HCT116 (cell line): Measurements from ENCODE around the gene PPP2R5D. TPM values are rescaled to one million over a fixed set of nuclear protein-coding genes. Genes with fewer than 3 reads are reported as not detected.

Source experiments
- ATAC-seq: fragments of 200-7000 bp; cut with Tn5 transposase; 2 replicates; pipeline ENCODE4 v1.9.1; 2020; ENCODE audit warnings: mild to moderate bottlenecking, moderate library complexity
- BruUV-seq: library from RNA; stranded (reverse); fragments of 400-500 nt; replicated peaks from 2 replicates; lab custom pipeline; 2021; lab: Mats Ljungman, UMichigan
- CTCF ChIA-PET: fragments of 300-600 bp; sonication (Branson Sonifier 250); formaldehyde crosslinking; loops from one replicate; lab custom pipeline; 2021; ENCODE audit warnings: antibody characterized with exemption; lab: Charles Lee
- POLR2A ChIA-PET: fragments of 300-600, 350-600 bp; sonication (Branson Sonifier 250); formaldehyde crosslinking; loops from one replicate; lab custom pipeline; 2021; ENCODE audit warnings: antibody characterized with exemption; lab: Charles Lee
- RAD21 ChIA-PET, 2 experiments: fragments of 300-600 bp; sonication (Branson Sonifier 250); formaldehyde crosslinking; loops; one replicate each; lab custom pipeline; 2023; ENCODE audit warnings: low total read pairs in 2 of 2; ENCODE audit not compliant: uncharacterized antibody in 2 of 2, unreplicated experiment in 2 of 2, low non-redundant PET in 1 of 2; lab: Charles Lee
- DNase-seq: peaks from one replicate; pipeline ENCODE4 v3.0.0-alpha.2; 2010; ENCODE audit warnings: low read depth, low spot score
- H2AFZ ChIP-seq: fragments of 200-600 bp; shearing (Covaris generic), sonication (generic); 2 replicates; pipeline ENCODE4 v1.6.1; 2017; ENCODE audit warnings: low read depth, mixed run types, mixed read lengths, antibody characterized with exemption, low read length; ENCODE audit not compliant: poor library complexity, severe bottlenecking
- H3K27ac ChIP-seq: 2 replicates; pipeline ENCODE4 v1.5.1; 2012; ENCODE audit warnings: low read depth, low read length
- H3K27me3 ChIP-seq: fragments of 200-600 bp; sonication (generic); 2 replicates; pipeline ENCODE4 v1.6.1; 2016; ENCODE audit warnings: mixed run types, low read length, mixed read lengths; ENCODE audit not compliant: insufficient read depth
- H3K36me3 ChIP-seq, 2 experiments: fragments of 200-500 bp in 1 of 2; fragments of 200-600 bp in 1 of 2; sonication (Bioruptor generic) in 1 of 2; sonication (generic) in 1 of 2; 2 replicates each; pipeline versions ENCODE4 v1.5.1 to v1.6.1; 2014 to 2016; ENCODE audit warnings: low read length in 2 of 2, inconsistent platforms in 1 of 2, mixed read lengths in 1 of 2, mixed run types in 1 of 2; ENCODE audit not compliant: insufficient read depth in 2 of 2, control insufficient read depth in 1 of 2
- H3K4me1 ChIP-seq, 2 experiments: fragments of 200-600 bp in 1 of 2; sonication (generic) in 1 of 2; 2 replicates each; pipeline versions ENCODE4 v1.5.1 to v1.6.1; 2012 to 2017; ENCODE audit warnings: low read length in 2 of 2, inconsistent platforms in 1 of 2, mild to moderate bottlenecking in 1 of 2, mixed read lengths in 1 of 2, mixed run types in 1 of 2, moderate library complexity in 1 of 2; ENCODE audit not compliant: insufficient read depth in 2 of 2, control insufficient read depth in 1 of 2
- H3K4me2 ChIP-seq: fragments of 200-600 bp; sonication (generic); 2 replicates; pipeline ENCODE4 v1.6.1; 2017; ENCODE audit warnings: mixed run types, low read length, mixed read lengths
- H3K4me3 ChIP-seq, 2 experiments: fragments of 200-600 bp in 1 of 2; sonication (generic) in 1 of 2; replicated peaks in 1 of 2; 2 replicates each; pipeline ENCODE4 v1.5.1; 2011 to 2016; ENCODE audit warnings: low read length in 2 of 2, control low read depth in 1 of 2, low read depth in 1 of 2, mild to moderate bottlenecking in 1 of 2, mixed read lengths in 1 of 2, mixed run types in 1 of 2
- H3K79me2 ChIP-seq: fragments of 200-600 bp; sonication (generic); 2 replicates; pipeline ENCODE4 v1.6.1; 2017; ENCODE audit warnings: mild to moderate bottlenecking, mixed run types, low read length, moderate library complexity, mixed read lengths; ENCODE audit not compliant: insufficient read depth
- H3K9ac ChIP-seq: fragments of 200-600 bp; sonication (generic); 2 replicates; pipeline ENCODE4 v1.6.1; 2016; ENCODE audit warnings: low read length, mixed read lengths
- H3K9me2 ChIP-seq: fragments of 200-600 bp; sonication (generic), shearing (Covaris generic); 2 replicates; pipeline ENCODE4 v1.6.1; 2017; ENCODE audit warnings: mixed run types, mild to moderate bottlenecking, moderate library complexity; ENCODE audit not compliant: insufficient read depth
- H3K9me3 ChIP-seq, 2 experiments: fragments of 200-500 bp in 1 of 2; fragments of 200-600 bp in 1 of 2; sonication (Bioruptor generic) in 1 of 2; sonication (generic) in 1 of 2; 2 replicates each; pipeline ENCODE4 v1.6.1; 2014 to 2017; ENCODE audit warnings: low read length in 2 of 2, mixed read lengths in 2 of 2, inconsistent platforms in 1 of 2, low read depth in 1 of 2, mild to moderate bottlenecking in 1 of 2, mixed run types in 1 of 2, moderate library complexity in 1 of 2; ENCODE audit not compliant: control insufficient read depth in 1 of 2, insufficient read depth in 1 of 2
- H4K20me1 ChIP-seq: fragments of 200-600 bp; sonication (generic), shearing (Covaris generic); 2 replicates; pipeline ENCODE4 v1.6.1; 2017; ENCODE audit warnings: mixed run types, mild to moderate bottlenecking, moderate library complexity; ENCODE audit not compliant: insufficient read depth
- CEBPB ChIP-seq: IDR thresholded peaks from 2 replicates; pipeline ENCODE4 v1.6.1; 2012; ENCODE audit warnings: low read depth
- EGR1 ChIP-seq: IDR thresholded peaks from 2 replicates; pipeline ENCODE4 v1.6.1; 2012; ENCODE audit warnings: low read depth
- ELF1 ChIP-seq: IDR thresholded peaks from 2 replicates; pipeline ENCODE4 v1.6.1; 2012; ENCODE audit warnings: low read depth, borderline replicate concordance
- JUND ChIP-seq: IDR thresholded peaks from 2 replicates; pipeline ENCODE4 v1.6.1; 2012
- POLR2A ChIP-seq: IDR thresholded peaks from 2 replicates; pipeline ENCODE4 v1.7.0; 2011; ENCODE audit warnings: borderline replicate concordance; ENCODE audit not compliant: insufficient read depth, insufficient read length; ENCODE audit errors: extremely low read depth
- POLR2AphosphoS5 ChIP-seq: IDR thresholded peaks from 2 replicates; pipeline ENCODE4 v1.6.1; 2011; ENCODE audit warnings: mild to moderate bottlenecking, low read depth, low read length, moderate library complexity
- RAD21 ChIP-seq: IDR thresholded peaks from 2 replicates; pipeline ENCODE4 v1.6.1; 2012; ENCODE audit warnings: low read depth, mild to moderate bottlenecking
- SIN3A ChIP-seq: IDR thresholded peaks from 2 replicates; pipeline ENCODE4 v1.6.1; 2012; ENCODE audit warnings: low read depth
- SP1 ChIP-seq: IDR thresholded peaks from 2 replicates; pipeline ENCODE4 v1.6.1; 2012; ENCODE audit warnings: low read depth
- SRF ChIP-seq: IDR thresholded peaks from 2 replicates; pipeline ENCODE4 v1.6.1; 2012; ENCODE audit warnings: low read depth
- TCF7L2 ChIP-seq: IDR thresholded peaks from 2 replicates; pipeline ENCODE4 v1.7.0; 2011; ENCODE audit warnings: borderline replicate concordance, inconsistent platforms; ENCODE audit not compliant: insufficient read depth, insufficient read length; ENCODE audit errors: extremely low read depth
- YY1 ChIP-seq: IDR thresholded peaks from 2 replicates; pipeline ENCODE4 v1.6.1; 2011; ENCODE audit warnings: low read length, low read depth, moderate library complexity, mild to moderate bottlenecking; ENCODE audit not compliant: insufficient replicate concordance; ENCODE audit errors: extremely low read depth
- ZFX ChIP-seq: fragments of 450-650 bp; IDR thresholded peaks from 2 replicates; pipeline ENCODE4 v1.6.1; 2017
- intact Hi-C: fragments of 100-400 bp; cut with micrococcal nuclease; formaldehyde crosslinking; loops from 2 replicates; pipeline ENCODE4 v1.10.0; 2022
- total RNA-seq: library from RNA; stranded (reverse); gene quantifications from one replicate; pipeline ENCODE4 v1.2.1, GENCODE V29; 2021; ENCODE audit not compliant: unreplicated experiment
- TF ChIP-seq, protein P1 (sequence below): IDR thresholded peaks from 2 replicates; pipeline ENCODE4 v1.6.1; 2012
- TF ChIP-seq, protein P2 (sequence below): IDR thresholded peaks from 2 replicates; pipeline ENCODE4 v1.6.1; 2011; ENCODE audit warnings: mild to moderate bottlenecking, low read length, moderate library complexity; ENCODE audit not compliant: insufficient replicate concordance; ENCODE audit errors: extremely low read depth
- TF ChIP-seq, protein P3 (sequence below), 3 experiments: fragments of 200-600 bp in 1 of 3; sonication (generic) in 1 of 3; IDR thresholded peaks in 2 of 3; conservative IDR thresholded peaks in 1 of 3; 2 replicates each; pipeline ENCODE4 v1.5.1; 2012 to 2017; ENCODE audit warnings: low read depth in 2 of 3, low read length in 2 of 3, antibody characterized with exemption in 1 of 3, borderline replicate concordance in 1 of 3, control low read depth in 1 of 3, mild to moderate bottlenecking in 1 of 3, mixed read lengths in 1 of 3, mixed run types in 1 of 3, moderate library complexity in 1 of 3; ENCODE audit not compliant: insufficient read depth in 1 of 3

The PPP2R5D gene
- total RNA-seq, 1 experiment from 2014 or later, result 49.6 TPM

DNA sequence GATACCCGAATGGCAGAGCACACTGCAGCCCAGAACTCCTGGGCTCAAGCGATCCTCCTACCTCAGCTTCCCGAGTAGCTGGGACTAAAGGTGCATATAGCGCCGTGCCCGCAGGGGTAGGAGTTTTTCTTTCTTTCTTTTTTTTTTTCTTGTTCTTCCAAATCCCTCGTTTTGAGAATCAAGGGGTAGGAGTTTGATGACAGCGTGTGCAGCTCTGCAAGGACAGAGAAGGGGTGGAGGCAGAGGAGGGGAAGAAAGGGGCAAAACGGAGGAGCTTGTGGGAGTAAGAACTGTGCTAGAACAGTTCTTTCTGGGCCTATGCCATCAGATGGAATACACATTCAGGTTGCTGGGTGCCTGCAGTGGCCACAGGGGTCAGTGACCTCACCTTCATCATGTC is 52.3 kb downstream of the PPP2R5D start:
- Histone ChIP-seq H3K27me3 (no peaks in the 10 kb centered on the region), H3K9me2 (no peaks in the 10 kb centered on the region), H3K36me3 (peaks cover 9 to 14% of the 10 kb centered on the region in 2 experiments), H3K27ac (no peak overlapping the region), H3K9ac (no peak overlapping the region), H2AFZ (no peak overlapping the region), H3K4me3 (no peak overlapping the region), H3K4me2 (no peak overlapping the region), H3K4me1 (no peaks in the 10 kb centered on the region), H4K20me1 (no peaks in the 10 kb centered on the region), H3K79me2 (no peaks in the 10 kb centered on the region), H3K9me3 (no peaks in the 10 kb centered on the region)
- ChIA-PET RAD21 (no interaction called here), POLR2A (interaction anchor here (1.2 kb wide), 1 partner anchor 16 kb away, joined by 4 read pairs; the partner anchor contains the start of gene RRP36), CTCF (no interaction called here)
- no peak for DNase-seq
- no TSS peak for BruUV-seq
- no peak for ATAC-seq
- TF ChIP-seq, protein P1, sequence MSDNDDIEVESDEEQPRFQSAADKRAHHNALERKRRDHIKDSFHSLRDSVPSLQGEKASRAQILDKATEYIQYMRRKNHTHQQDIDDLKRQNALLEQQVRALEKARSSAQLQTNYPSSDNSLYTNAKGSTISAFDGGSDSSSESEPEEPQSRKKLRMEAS, result no peak
- TF ChIP-seq, protein P2, sequence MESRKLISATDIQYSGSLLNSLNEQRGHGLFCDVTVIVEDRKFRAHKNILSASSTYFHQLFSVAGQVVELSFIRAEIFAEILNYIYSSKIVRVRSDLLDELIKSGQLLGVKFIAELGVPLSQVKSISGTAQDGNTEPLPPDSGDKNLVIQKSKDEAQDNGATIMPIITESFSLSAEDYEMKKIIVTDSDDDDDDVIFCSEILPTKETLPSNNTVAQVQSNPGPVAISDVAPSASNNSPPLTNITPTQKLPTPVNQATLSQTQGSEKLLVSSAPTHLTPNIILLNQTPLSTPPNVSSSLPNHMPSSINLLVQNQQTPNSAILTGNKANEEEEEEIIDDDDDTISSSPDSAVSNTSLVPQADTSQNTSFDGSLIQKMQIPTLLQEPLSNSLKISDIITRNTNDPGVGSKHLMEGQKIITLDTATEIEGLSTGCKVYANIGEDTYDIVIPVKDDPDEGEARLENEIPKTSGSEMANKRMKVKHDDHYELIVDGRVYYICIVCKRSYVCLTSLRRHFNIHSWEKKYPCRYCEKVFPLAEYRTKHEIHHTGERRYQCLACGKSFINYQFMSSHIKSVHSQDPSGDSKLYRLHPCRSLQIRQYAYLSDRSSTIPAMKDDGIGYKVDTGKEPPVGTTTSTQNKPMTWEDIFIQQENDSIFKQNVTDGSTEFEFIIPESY, result no peak
- TF ChIP-seq SRF, result no peak
- TF ChIP-seq SP1, result no peak
- no peak for TF ChIP-seq CEBPB
- no peak for TF ChIP-seq POLR2A
- no peak for TF ChIP-seq JUND
- TF ChIP-seq ELF1, result no peak
- no peak for TF ChIP-seq YY1
- no peak for TF ChIP-seq ZFX
- TF ChIP-seq POLR2AphosphoS5, result no peak
- TF ChIP-seq, protein P3, sequence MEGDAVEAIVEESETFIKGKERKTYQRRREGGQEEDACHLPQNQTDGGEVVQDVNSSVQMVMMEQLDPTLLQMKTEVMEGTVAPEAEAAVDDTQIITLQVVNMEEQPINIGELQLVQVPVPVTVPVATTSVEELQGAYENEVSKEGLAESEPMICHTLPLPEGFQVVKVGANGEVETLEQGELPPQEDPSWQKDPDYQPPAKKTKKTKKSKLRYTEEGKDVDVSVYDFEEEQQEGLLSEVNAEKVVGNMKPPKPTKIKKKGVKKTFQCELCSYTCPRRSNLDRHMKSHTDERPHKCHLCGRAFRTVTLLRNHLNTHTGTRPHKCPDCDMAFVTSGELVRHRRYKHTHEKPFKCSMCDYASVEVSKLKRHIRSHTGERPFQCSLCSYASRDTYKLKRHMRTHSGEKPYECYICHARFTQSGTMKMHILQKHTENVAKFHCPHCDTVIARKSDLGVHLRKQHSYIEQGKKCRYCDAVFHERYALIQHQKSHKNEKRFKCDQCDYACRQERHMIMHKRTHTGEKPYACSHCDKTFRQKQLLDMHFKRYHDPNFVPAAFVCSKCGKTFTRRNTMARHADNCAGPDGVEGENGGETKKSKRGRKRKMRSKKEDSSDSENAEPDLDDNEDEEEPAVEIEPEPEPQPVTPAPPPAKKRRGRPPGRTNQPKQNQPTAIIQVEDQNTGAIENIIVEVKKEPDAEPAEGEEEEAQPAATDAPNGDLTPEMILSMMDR (IDR thresholded peaks at IDR 0.05 in 2 of 3, conservative IDR thresholded peaks at IDR 0.05 in 1 of 3; ENCODE audit: borderline replicate concordance in 1 of 3, insufficient read depth in 1 of 3, low read depth in 2 of 3, low read length in 2 of 3), result no peak
- TF ChIP-seq EGR1, result no peak
- TF ChIP-seq SIN3A, result no peak
- TF ChIP-seq RAD21, result no peak
- TF ChIP-seq TCF7L2, result no peak
- intact Hi-C loops, result no loop called here
